Upper lobe of left lung (tissue), 4 donors: ENCODE results near the gene MAN2A1.

Experiments
- CTCF ChIP-seq, 6 experiments: fragments of 450-650 bp in 4 of 6; fragments of 200-600 bp in 2 of 6; sonication (generic) in 2 of 6; IDR thresholded peaks; one replicate each; pipeline ENCODE4 v1.5.1; 2016 to 2019; ENCODE audit warnings: antibody characterized with exemption in 6 of 6
- EP300 ChIP-seq, 4 donors: sonication (generic); formaldehyde crosslinking; IDR thresholded peaks; one replicate each; pipeline ENCODE4 v1.5.1; 2017; ENCODE audit warnings: antibody characterized with exemption in 4 of 4, control low read depth in 2 of 4

DNA sequence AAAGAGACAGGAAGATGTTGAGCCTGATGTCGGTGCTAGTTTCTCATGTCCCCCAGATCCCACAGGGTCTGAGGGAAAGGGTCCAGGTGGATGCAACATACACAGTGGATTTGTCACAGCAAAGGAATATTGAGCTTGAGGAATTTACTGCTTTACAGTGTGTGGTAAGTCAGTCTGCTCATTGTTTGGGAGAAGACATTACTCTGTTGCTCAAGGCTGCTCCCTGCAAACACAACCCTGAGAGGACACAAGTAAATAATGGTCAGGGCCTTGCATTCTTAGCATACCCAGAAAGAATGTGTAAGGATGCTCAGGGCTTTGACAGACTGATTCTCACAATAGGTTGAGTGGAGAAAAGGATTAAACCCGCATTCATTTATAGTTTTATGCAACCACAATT is 7.3 kb upstream of the MAN2A1 start:
- TF ChIP-seq CTCF (IDR thresholded peaks at IDR 0.05) (no peak), EP300 (IDR thresholded peaks at IDR 0.05) (no peak)
